Endodermal cell (in vitro differentiated cells): Measurements from ENCODE around the gene CYP4F8. TPM values are rescaled to one million over a fixed set of nuclear protein-coding genes. Genes with fewer than 3 reads are reported as not detected.

Experiments used
- DNase-seq: peaks from one replicate; pipeline ENCODE4 v3.0.0-alpha.2; 2017
- H3K27ac ChIP-seq: 2 replicates; pipeline ENCODE4 v1.5.1; 2013; ENCODE audit warnings: mild to moderate bottlenecking, low read depth, low read length, moderate library complexity
- H3K27me3 ChIP-seq: 2 replicates; pipeline ENCODE4 v1.6.1; 2013; ENCODE audit warnings: mild to moderate bottlenecking, low read length, moderate library complexity; ENCODE audit not compliant: insufficient read depth, control insufficient read depth, poor library complexity, severe bottlenecking
- H3K36me3 ChIP-seq: 2 replicates; pipeline ENCODE4 v1.7.0; 2013; ENCODE audit warnings: mild to moderate bottlenecking, low read length, moderate library complexity; ENCODE audit not compliant: control insufficient read depth, insufficient read depth
- H3K4me1 ChIP-seq: one replicate; pipeline ENCODE4 v1.7.0; 2013; ENCODE audit warnings: low read length; ENCODE audit not compliant: control insufficient read depth, insufficient read depth
- H3K4me3 ChIP-seq: 2 replicates; pipeline ENCODE4 v1.5.1; 2013; ENCODE audit warnings: mild to moderate bottlenecking, low read length, moderate library complexity
- H3K9ac ChIP-seq: 2 replicates; pipeline ENCODE4 v1.6.1; 2013; ENCODE audit warnings: mild to moderate bottlenecking, low read length, moderate library complexity; ENCODE audit not compliant: poor library complexity, severe bottlenecking; ENCODE audit errors: extremely low read depth
- H3K9me3 ChIP-seq: 2 replicates; pipeline ENCODE4 v1.6.1; 2013; ENCODE audit warnings: mild to moderate bottlenecking, low read length, moderate library complexity; ENCODE audit not compliant: control insufficient read depth
- H3K27ac Mint-ChIP-seq: 2 replicates; pipeline ENCODE4 v1.8.0; 2020; ENCODE audit warnings: mixed read lengths
- H3K27me3 Mint-ChIP-seq: 2 replicates; pipeline ENCODE4 v1.8.0; 2021; ENCODE audit warnings: mild to moderate bottlenecking, mixed read lengths; ENCODE audit not compliant: insufficient read depth
- H3K36me3 Mint-ChIP-seq: 2 replicates; pipeline ENCODE4 v1.8.0; 2020; ENCODE audit warnings: low read depth, mixed read lengths
- H3K4me1 Mint-ChIP-seq: 2 replicates; pipeline ENCODE4 v1.8.0; 2020; ENCODE audit warnings: mixed read lengths
- H3K4me3 Mint-ChIP-seq: 2 replicates; pipeline ENCODE4 v1.8.0; 2020; ENCODE audit warnings: mild to moderate bottlenecking, moderate library complexity, mixed read lengths
- H3K9me3 Mint-ChIP-seq: 2 replicates; pipeline ENCODE4 v1.8.0; 2020; ENCODE audit warnings: mild to moderate bottlenecking, mixed read lengths
- CTCF ChIP-seq: fragments of 200-600 bp; sonication (generic); conservative IDR thresholded peaks from 2 replicates; pipeline ENCODE4 v1.5.0; 2021; ENCODE audit warnings: antibody characterized with exemption, mild to moderate bottlenecking
- WGBS, 2 experiments: methylation state at CpG; one replicate each; pipeline versions ENCODE4 v1.1.5 to v1.1.7; 2013; ENCODE audit warnings: missing lambda C conversion rate in 2 of 2, mixed read lengths in 1 of 2; ENCODE audit not compliant: insufficient coverage in 1 of 2, insufficient read length in 1 of 2; 5-methylcytosine and 5-hydroxymethylcytosine counted together
- long read RNA-seq, 4 experiments: library from polyadenylated mRNA in 2 of 4; library from RNA in 1 of 4; library from capped mRNA in 1 of 4; stranded (forward) in 3 of 4; unstranded in 1 of 4; transcript quantifications; one replicate each; pipeline ENCODE4 v2.0.0, GENCODE V29; 2020 to 2021; ENCODE audit warnings: inconsistent platforms in 1 of 4
- polyA plus RNA-seq, 2 experiments: library from polyadenylated mRNA; stranded (reverse); fragments of 50-300 nt; gene quantifications; one replicate each; pipeline ENCODE4 v1.2.3, GENCODE V29; 2013
- total RNA-seq, 2 donors: library from RNA; stranded (reverse); fragmentation: NEBNext Ultra II Directional in 1 of 2; extraction: Animal tissue kit (Norgen Biotek cat#: 25700) in 1 of 2; gene quantifications; 2 replicates in 1 of 2; 3 replicates in 1 of 2; pipeline ENCODE4 v1.2.1, GENCODE V29; 2021

Gene CYP4F8
- total RNA-seq: not detected
- not detected for polyA plus RNA-seq (2013, experiment 1 of 2)
- not detected for polyA plus RNA-seq (2013, experiment 2 of 2)
- long read RNA-seq, experiment 1: 0 reads
- long read RNA-seq, experiment 2: 0 reads
- long read RNA-seq, experiment 3: 0 reads
- long read RNA-seq, experiment 4: 0 reads

GRCh38 chr19:15614507-15615379 is at the start of gene CYP4F8:
Gene CYP4F8 (plus strand): TSS chr19:15615218. CDS start chr19:15615617, 399 bp downstream.
- no peak within 1 kb of the TSS for H3K4me3 Mint-ChIP-seq
- H3K36me3 Mint-ChIP-seq: peaks cover 2% of the 10 kb centered on the region
- no peaks in the 10 kb centered on the region for H3K4me1 Mint-ChIP-seq
- no peak within 1 kb of the TSS for H3K27ac Mint-ChIP-seq
- peaks cover 99% of the 10 kb centered on the region for H3K9me3 Mint-ChIP-seq
- Histone ChIP-seq H3K9me3 (peaks cover 77% of the 10 kb centered on the region), H3K9ac (no peak within 1 kb of the TSS), H3K27ac (no peak within 1 kb of the TSS), H3K4me3 (no peak within 1 kb of the TSS), H3K36me3 (no peaks in the 10 kb centered on the region), H3K4me1 (no peaks in the 10 kb centered on the region), H3K27me3 (no peaks in the 10 kb centered on the region)
- H3K27me3 Mint-ChIP-seq: no peaks in the 10 kb centered on the region
- 57% methylated on average over 8 of the region's 8 CpGs for WGBS, 2 experiments
- no peak for DNase-seq
- TF ChIP-seq CTCF: no peak

- no peak for TF ChIP-seq CTCF
- Histone ChIP-seq H3K4me1 (no peaks in the 10 kb centered on the region), H3K36me3 (no peaks in the 10 kb centered on the region), H3K27ac (no peak overlapping the region), H3K9ac (no peak overlapping the region), H3K9me3 (peaks cover 74% of the 10 kb centered on the region), H3K4me3 (no peak overlapping the region), H3K27me3 (no peaks in the 10 kb centered on the region)
- peaks cover 2% of the 10 kb centered on the region for H3K36me3 Mint-ChIP-seq
- H3K4me1 Mint-ChIP-seq: no peaks in the 10 kb centered on the region
- no peak overlapping the region for H3K4me3 Mint-ChIP-seq
- peaks cover 2% of the 10 kb centered on the region for H3K27me3 Mint-ChIP-seq
- H3K9me3 Mint-ChIP-seq: peaks cover 97% of the 10 kb centered on the region
- 69 to 77% methylated on average over 3 of the region's 3 CpGs for WGBS, 2 experiments
- DNase-seq: no peak
- no peak overlapping the region for H3K27ac Mint-ChIP-seq
Observed at GRCh38 chr19:15570420-15570819, 44.6 kb upstream of the CYP4F8 start.

- no peaks in the 10 kb centered on the region for H3K27me3 ChIP-seq
- H3K4me3 ChIP-seq: no peak overlapping the region
- no peak for DNase-seq
- Mint-ChIP-seq H3K4me1 (no peaks in the 10 kb centered on the region), H3K27ac (no peak overlapping the region), H3K36me3 (no peaks in the 10 kb centered on the region), H3K27me3 (no peaks in the 10 kb centered on the region), H3K4me3 (no peak overlapping the region), H3K9me3 (peaks cover 91% of the 10 kb centered on the region)
- peaks cover 64% of the 10 kb centered on the region for H3K9me3 ChIP-seq
- H3K27ac ChIP-seq: no peak overlapping the region
- no peak for TF ChIP-seq CTCF
- 58 to 86% methylated on average over 1 to 6 of the region's 6 CpGs for WGBS, 2 experiments
- H3K4me1 ChIP-seq: no peaks in the 10 kb centered on the region
- H3K9ac ChIP-seq: no peak overlapping the region
- no peaks in the 10 kb centered on the region for H3K36me3 ChIP-seq
Observed at GRCh38 chr19:15575406-15575805, 39.6 kb upstream of the CYP4F8 start.
